ENCODE data around the gene KRT39.

KRT39 gene

DNA sequence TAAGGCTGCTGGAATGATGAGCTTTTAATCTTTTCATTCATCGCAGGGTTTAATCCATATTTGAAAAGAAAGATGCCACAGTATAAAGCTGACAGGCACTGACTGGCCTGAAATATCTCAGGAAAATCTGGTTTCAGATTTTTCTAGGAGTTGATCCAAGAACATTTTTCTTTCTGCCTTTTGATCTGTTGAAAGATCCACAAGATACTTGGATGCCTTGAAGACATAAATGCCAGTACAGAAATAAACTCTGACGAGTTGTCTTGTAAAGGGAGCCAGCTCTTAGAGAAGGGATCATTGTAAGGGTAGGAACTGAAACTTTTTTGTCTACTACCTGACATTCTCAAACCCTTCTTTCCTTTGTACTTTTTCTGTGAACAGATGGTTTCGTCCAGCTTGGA is 56.3 kb downstream of the KRT39 start:
- no peaks in the 10 kb centered on the region for H3K27me3 ChIP-seq (ENCODE audit: control insufficient read depth, insufficient read depth, low read length)
- H3K4me3 ChIP-seq (ENCODE audit: low read length) = no peak overlapping the region
- H3K9me3 ChIP-seq (ENCODE audit: control insufficient read depth, low read length) = no peaks in the 10 kb centered on the region
- H3K9ac ChIP-seq (ENCODE audit: low read length) = no peak overlapping the region
- peaks cover 8% of the 10 kb centered on the region for H3K4me1 ChIP-seq (ENCODE audit: control insufficient read depth, insufficient read depth, low read length)
- no peaks in the 10 kb centered on the region for H3K36me3 ChIP-seq (ENCODE audit: control insufficient read depth, insufficient read depth, low read length)

GRCh38 chr17:40909755-40910154 is 57.0 kb downstream of the KRT39 start:
- peaks cover 14% of the 10 kb centered on the region for H3K4me1 ChIP-seq (ENCODE audit: control insufficient read depth, insufficient read depth, low read length)
- no peak overlapping the region for H3K4me3 ChIP-seq (ENCODE audit: low read length)
- no peaks in the 10 kb centered on the region for H3K27me3 ChIP-seq (ENCODE audit: control insufficient read depth, insufficient read depth, low read length)
- no peaks in the 10 kb centered on the region for H3K9me3 ChIP-seq (ENCODE audit: control insufficient read depth, low read length)
- no peaks in the 10 kb centered on the region for H3K36me3 ChIP-seq (ENCODE audit: control insufficient read depth, insufficient read depth, low read length)
- H3K9ac ChIP-seq (ENCODE audit: low read length) = no peak overlapping the region

DNA sequence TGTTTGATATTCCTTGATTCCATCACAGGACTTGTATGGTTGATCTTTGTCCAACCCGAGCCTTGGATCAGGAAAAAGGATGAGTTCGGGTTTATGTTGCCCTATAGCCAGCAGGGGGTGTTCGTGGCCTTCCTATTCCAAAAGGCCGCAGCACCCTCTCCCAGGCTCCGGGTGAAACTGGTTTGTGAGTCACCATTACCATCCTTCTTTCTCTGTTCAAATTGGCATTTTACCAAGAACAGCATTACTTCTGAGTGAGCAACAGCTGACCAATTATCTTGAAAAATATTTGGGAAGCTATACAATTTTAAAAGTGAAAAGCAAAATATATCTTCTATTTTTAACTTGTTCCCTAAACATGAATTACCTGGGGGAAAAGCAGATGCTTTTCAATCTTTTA is 57.4 kb downstream of the KRT39 start:
- Histone ChIP-seq H3K4me1 (ENCODE audit: control insufficient read depth, insufficient read depth, low read length) (peaks cover 18% of the 10 kb centered on the region), H3K9ac (ENCODE audit: low read length) (no peak overlapping the region)

More for the DNA sequence above, 57.4 kb downstream of the KRT39 start:
- no peak overlapping the region for H3K4me3 ChIP-seq (ENCODE audit: low read length)
- H3K27me3 ChIP-seq (ENCODE audit: control insufficient read depth, insufficient read depth, low read length) = no peaks in the 10 kb centered on the region
- no peaks in the 10 kb centered on the region for H3K9me3 ChIP-seq (ENCODE audit: control insufficient read depth, low read length)
- H3K36me3 ChIP-seq (ENCODE audit: control insufficient read depth, insufficient read depth, low read length) = no peaks in the 10 kb centered on the region

Data from mucosa of stomach (tissue), 1 donor.